SU-DHL-6 (cell line): ENCODE data around the gene GNB2.

ENCODE experiments used
- EZH2phosphoT487 ChIP-seq: fragments of 200-600 bp; sonication (generic), shearing (Covaris generic); conservative IDR thresholded peaks from 2 replicates; pipeline ENCODE4 v1.6.1; 2018; ENCODE audit warnings: mild to moderate bottlenecking, antibody characterized with exemption, low read length, moderate library complexity, mixed read lengths
- TF ChIP-seq, protein P1 (sequence below): fragments of 200-600 bp; sonication (generic); IDR thresholded peaks from one replicate; pipeline ENCODE4 v1.5.1; 2017; ENCODE audit warnings: antibody characterized with exemption, mild to moderate bottlenecking, low read length, moderate library complexity; ENCODE audit not compliant: insufficient read depth, poor library complexity, severe bottlenecking

DNA sequence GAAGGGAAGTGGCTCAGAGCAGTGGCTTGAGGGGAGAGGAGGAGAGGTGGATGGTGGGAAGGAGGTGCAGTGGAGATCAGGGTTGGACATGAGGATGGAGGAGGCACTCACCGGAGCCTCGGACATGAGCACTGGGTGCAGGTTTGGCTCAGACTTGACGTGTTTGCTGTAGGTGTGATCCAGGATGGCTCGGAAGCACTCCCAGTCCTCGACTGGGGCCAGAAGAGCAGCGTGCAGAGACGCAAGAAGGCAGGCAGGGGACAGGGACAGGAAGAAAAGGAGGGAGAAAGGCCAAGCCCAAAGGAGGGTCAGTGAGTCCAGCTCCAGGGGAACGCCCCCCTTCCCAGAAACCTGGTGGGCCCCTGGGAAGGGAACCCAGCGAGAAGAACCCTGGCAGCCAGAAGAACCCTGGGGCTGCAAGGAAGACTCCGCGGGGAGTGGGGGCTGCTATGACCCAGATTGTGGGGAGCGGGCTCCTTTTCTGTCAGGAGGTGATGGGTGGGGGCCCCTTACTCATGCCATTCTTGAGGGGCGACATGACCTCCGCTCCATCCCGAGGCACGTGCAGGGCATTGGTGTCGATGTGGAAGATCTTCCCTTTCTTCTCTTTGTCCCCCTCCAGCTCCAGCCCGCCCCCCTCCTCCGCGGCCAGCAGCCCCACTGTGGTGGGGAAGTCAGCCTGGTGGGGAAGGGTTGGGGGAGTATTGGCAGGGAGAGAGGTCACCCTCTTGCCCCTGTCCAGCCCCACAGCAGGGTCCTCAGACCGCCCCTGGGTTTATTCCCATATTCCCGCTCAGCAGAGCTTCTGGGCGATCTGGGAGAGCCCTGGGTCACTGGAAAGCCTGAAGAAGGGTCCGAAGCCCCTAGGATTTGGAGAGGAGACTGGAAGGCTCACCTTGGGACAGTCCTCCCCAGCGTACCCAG lies 18.4 kb upstream of the GNB2 start:
- TF ChIP-seq, protein P1, sequence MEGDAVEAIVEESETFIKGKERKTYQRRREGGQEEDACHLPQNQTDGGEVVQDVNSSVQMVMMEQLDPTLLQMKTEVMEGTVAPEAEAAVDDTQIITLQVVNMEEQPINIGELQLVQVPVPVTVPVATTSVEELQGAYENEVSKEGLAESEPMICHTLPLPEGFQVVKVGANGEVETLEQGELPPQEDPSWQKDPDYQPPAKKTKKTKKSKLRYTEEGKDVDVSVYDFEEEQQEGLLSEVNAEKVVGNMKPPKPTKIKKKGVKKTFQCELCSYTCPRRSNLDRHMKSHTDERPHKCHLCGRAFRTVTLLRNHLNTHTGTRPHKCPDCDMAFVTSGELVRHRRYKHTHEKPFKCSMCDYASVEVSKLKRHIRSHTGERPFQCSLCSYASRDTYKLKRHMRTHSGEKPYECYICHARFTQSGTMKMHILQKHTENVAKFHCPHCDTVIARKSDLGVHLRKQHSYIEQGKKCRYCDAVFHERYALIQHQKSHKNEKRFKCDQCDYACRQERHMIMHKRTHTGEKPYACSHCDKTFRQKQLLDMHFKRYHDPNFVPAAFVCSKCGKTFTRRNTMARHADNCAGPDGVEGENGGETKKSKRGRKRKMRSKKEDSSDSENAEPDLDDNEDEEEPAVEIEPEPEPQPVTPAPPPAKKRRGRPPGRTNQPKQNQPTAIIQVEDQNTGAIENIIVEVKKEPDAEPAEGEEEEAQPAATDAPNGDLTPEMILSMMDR = no peak
- TF ChIP-seq EZH2phosphoT487 = no peak
